GM12875 (cell line): Measurements from ENCODE around the gene XPR1.

Source experiments
- H3K4me3 ChIP-seq: one replicate; pipeline ENCODE4 v1.5.1; 2011; ENCODE audit warnings: low read depth, low read length, control low read depth
- TF ChIP-seq, protein P1 (sequence below): IDR thresholded peaks from 2 replicates; pipeline ENCODE4 v1.5.1; 2011; ENCODE audit warnings: low read depth, mild to moderate bottlenecking, control low read depth, inconsistent platforms, low read length, moderate library complexity, borderline replicate concordance; ENCODE audit not compliant: insufficient read depth

Gene XPR1

DNA sequence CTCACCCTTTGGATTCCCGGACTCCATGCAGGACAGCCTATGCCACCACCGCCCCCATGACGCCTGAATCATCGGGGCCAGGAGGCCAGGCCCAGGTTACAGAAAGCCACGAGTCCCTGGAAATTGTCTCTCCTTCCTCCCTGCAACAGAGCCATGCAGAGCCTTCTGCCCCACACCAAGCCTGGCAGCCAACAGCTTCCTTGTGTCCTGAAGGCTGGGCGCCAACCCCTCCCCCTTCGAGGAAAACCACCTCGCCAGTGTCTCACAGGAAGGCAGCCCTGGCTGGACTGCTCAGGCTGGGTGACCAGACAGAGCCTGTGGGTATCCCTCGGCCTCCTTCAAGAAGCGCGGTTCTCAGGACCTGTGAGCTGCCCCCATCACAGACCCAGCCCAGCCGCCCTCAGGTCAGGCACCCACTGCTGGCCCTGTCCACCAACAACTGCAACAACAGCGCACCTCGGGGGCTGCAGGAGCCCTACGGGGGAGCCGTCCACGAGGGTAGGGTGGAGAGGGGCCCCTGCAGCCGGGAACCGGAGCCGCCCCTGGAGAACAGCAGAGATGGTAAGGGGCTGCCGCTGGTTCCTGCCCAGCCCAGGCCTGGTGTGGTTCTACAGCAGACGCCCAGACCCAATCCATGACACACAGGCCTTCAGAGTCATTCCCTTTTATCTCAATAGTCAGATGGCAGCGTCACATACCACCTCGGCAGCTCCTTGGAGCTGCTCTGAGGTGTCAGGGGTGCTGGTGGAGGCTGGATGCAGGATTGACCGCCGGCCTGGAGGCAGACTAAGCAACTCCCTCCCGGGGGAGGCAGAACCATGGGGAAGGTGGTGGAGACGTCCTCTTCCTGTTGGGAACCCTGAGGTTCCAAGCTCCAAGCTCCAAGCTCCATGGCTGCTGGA is 304.5 kb downstream of the XPR1 start:
- no peak overlapping the region for H3K4me3 ChIP-seq
- TF ChIP-seq, protein P1, sequence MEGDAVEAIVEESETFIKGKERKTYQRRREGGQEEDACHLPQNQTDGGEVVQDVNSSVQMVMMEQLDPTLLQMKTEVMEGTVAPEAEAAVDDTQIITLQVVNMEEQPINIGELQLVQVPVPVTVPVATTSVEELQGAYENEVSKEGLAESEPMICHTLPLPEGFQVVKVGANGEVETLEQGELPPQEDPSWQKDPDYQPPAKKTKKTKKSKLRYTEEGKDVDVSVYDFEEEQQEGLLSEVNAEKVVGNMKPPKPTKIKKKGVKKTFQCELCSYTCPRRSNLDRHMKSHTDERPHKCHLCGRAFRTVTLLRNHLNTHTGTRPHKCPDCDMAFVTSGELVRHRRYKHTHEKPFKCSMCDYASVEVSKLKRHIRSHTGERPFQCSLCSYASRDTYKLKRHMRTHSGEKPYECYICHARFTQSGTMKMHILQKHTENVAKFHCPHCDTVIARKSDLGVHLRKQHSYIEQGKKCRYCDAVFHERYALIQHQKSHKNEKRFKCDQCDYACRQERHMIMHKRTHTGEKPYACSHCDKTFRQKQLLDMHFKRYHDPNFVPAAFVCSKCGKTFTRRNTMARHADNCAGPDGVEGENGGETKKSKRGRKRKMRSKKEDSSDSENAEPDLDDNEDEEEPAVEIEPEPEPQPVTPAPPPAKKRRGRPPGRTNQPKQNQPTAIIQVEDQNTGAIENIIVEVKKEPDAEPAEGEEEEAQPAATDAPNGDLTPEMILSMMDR: no peak

DNA sequence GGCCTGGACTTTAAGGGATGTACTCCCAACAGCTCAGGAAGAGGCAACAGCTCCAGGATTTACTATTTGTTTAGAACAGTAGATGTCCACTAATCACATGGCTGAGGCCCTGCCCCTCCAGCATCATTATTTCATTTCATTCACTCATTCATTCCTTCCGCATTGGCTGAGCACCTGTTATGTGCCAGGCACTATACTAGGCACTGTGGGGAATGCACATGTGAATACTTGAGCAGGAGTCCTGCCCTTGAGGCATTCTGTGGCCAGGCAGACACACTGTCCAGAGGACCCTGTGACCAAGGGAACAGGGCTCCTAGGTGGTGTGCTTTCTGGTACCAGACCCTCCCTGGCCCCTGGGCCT is 305.2 kb downstream of the XPR1 start:
- no peak overlapping the region for H3K4me3 ChIP-seq
- TF ChIP-seq, protein P1: no peak

DNA sequence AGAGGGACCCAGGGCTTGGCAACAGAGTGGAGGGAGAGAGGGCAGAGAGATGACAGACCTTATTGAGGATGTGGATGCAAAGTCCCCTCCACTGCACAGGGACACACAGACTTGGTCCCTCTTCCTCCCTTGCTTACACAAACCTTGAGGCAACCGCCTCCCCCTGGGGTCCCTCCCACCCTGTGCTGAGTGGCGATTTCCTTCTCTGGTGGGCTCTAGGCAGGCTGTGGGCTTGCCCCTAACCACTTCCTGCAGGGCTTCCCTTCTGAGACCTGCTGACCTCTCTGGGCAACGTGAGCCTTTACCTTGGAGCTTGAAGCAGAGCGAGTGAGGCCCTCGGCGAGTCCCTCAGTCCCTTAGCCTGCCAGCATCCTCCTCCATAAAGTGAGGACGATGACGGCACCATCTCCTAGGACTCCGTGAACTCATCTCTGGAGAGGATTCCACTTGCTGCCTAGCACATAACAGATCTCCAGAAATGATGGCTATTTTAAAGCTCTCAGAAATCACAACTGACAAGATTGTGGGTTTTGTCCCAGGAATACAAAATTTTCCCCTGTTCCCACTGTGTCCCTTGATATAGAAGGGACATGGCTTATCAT is 305.9 kb downstream of the XPR1 start:
- H3K4me3 ChIP-seq: no peak overlapping the region
- TF ChIP-seq, protein P1: no peak

DNA sequence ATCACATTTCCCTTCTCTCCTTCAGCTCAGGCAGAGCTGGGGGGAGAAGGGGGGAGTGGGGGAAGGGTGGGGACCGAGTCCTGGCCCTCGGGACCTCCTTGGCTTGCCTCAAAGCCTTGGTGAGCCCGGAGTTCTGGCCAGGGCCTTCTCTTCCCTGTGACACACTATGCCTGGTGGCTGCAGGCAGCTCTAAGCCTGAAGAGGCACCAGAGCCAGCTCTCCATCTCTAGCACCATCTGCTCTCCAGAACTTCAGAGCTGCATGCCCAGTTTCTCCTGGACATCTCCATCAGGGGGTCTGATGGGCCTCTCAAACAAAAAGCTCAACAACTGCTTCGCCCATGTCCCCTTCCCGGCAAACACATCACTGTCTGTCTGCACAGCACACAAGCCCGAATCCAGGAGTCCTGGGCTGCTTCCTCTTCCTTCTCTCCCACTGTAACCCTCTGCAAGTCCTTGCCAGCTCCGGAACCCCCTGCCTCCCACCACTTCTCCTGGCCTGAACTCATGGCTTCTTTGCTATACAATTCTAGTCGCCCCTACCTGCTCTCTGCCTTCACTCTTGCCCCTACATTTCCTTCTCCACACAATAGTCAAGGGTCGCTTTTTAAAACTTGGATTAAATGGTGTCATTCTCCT is 307.4 kb downstream of the XPR1 start:
- no peak overlapping the region for H3K4me3 ChIP-seq
- TF ChIP-seq, protein P1: no peak

DNA sequence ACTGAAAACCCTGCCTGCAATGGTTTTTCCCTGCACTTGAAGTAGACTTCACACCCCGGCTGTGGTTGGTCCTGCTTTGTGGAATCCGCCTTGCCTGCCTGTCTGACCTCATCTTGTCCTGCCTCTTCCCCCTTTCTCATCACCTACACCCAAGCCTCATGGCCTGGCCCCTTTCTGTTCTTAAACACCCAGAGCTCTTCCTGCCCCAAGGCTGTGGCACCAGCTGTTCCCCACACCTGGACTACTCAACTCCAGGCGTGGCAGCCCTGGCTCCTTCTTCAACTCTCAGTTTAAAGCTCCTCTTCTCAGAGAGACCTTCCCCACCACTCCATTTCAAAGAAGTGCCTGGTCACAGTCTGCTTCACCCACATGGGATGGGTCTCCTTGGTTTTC is 307.9 kb downstream of the XPR1 start:
- no peak overlapping the region for H3K4me3 ChIP-seq
- TF ChIP-seq, protein P1: no peak
